GM18507 (cell line): Measurements from ENCODE around the gene TRMT61B.

ENCODE experiments used
- DNase-seq: peaks from one replicate; pipeline ENCODE4 v3.0.0; 2011; ENCODE audit warnings: low read depth; ENCODE audit not compliant: insufficient read length; ENCODE audit errors: extremely low spot score
- FAIRE-seq: peaks from 2 replicates; lab custom pipeline; 2011; peaks lifted over from hg19 to GRCh38; lab: Jason Lieb, UNC

The TRMT61B gene

DNA sequence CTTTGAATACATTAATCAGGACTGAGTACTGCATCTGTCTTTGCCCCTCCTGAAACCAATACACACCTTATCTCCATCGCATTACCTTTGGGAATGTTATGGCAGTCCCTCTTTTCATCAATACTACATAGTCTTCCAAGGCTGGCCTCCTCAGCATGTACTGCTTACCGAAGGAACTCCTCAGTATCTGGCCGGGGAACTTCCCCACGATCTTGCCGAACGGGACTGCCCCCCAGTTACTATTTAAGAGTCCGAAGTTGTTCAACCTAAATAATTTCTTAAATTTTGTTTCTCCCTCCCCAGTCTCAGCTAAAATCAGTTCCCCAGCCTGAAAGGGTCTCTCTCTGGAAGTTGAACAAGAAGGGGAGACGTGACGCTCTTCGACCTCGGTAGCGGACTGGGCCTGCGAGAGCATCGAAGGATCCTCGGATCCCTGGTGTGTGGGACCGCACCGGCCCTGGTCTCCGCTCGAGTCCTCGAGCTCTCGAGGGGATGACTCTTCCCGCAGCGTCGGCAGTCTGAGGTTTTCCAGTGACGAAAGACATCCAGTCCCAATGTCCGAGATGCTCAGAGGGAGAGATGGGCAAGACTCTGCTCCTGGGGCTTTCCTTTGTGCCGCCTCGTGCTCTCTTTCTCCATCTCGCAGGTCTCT is 489 bp downstream of the TRMT61B start:
- DNase-seq: peak; percentile 0
- FAIRE-seq: no peak

DNA sequence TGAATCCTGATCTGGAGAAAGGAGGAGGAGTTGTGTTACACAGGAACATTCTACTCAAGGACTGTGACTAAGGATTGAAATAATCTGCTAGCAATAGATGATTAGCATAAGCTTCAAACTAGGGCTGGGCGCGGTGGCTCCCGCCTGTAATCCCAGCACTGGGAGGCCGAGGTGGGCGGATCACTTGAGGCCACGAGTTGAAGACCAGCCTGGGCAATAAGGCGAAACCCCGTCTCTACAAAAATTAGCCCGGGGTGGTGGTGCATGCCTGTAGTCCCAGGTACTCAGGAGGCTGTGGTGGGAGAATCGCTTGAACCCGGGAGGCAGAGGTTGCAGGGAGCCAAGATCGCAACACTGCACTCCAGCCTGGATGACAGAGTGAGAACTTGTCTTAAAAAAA is 1.5 kb downstream of the TRMT61B start:
- DNase-seq (no peak), FAIRE-seq (no peak)

DNA sequence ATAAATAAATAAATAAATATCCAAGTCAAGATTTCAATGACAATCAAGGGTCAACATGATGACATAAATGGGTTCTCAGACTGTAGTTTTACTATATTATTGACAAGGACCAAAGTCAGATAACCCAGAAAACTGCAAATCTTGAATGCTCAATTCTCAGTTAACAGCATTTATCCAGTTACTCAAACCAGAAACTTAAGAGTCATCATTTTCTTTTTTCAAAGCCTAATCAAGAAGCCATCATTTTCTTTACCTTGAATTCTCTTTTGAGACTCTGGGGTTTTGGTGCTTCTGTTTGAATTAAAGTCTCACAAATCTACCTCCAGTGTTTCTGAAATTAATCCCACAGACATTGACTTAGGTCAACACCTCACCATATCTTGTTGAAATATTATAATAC is 14.1 kb downstream of the TRMT61B start:
- FAIRE-seq: no peak
- no peak for DNase-seq

DNA sequence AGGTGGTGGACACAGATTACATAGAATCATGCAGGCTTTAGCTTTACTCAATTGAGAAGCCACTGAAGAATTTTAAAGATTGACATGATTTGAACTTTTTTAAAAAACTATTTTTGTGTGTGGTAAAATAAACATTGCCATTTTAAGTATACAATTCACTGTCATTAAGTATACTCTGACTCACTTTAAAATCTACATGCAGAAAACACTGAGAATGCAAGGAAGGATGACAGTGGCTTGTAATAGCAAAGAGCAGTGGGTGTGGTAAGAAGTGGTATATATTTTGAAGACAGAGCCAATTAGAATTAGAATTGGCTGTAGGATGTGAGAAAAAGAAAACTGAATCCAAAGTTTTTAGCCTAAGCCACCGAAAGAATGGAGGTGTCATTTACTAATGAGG is 14.9 kb downstream of the TRMT61B start:
- FAIRE-seq (no peak), DNase-seq (no peak)

DNA sequence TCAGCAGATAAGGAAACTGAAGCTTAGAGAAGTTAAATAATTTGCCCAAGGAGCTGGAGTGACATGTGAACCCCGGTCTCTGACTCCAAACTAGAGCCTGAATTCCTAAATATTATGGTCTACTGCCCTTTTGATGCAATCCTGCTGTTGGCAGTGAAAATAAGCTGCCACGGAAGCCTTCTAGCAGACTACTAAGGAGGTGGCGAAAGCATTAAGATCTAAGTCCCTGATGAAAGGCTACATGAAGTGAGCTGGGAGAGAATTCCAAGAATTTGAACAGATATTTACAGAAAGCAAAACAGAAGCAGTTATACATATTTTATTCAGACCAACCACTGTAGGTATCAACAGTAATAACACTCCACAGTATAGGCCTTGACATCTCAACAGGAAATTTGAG is 28.1 kb downstream of the TRMT61B start:
- DNase-seq (no peak), FAIRE-seq (no peak)

DNA sequence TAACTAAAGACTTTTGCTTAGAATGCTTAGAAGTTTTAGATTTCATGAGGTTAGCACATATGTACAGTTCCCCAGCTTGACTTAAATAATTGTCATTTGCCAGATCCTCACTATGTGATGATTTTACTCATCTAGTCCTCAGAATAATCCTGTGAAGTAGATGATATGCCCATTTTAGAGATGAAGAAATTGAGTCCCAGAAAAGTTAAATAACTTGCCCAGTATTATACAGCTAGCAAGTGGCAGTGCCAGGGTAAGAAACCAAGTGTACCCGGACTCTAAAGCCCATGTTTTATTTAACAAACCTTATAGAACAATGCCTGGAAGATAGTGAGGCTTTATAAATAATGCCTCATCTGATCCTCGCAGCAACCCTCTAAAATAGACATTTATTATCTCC is 31.1 kb downstream of the TRMT61B start:
- DNase-seq (no peak), FAIRE-seq (no peak)

DNA sequence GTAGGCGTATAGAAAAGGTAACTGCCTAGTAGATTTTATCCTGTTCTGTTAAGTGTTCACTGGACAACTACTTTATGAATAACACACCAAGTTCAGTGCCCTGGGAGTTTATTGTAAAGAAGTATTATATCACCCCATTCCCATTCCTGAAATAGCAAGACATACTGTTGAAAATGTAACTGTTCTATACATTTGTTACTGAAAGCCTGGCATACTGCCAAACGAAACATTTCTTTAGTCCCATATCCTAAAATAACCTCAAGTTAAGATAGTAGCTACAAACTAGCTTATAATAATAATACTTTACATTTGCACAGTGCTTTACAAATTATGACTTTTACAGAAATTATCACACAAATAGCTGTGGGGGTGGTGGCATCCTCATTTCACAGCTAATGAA is 34.3 kb downstream of the TRMT61B start:
- DNase-seq (no peak), FAIRE-seq (no peak)

DNA sequence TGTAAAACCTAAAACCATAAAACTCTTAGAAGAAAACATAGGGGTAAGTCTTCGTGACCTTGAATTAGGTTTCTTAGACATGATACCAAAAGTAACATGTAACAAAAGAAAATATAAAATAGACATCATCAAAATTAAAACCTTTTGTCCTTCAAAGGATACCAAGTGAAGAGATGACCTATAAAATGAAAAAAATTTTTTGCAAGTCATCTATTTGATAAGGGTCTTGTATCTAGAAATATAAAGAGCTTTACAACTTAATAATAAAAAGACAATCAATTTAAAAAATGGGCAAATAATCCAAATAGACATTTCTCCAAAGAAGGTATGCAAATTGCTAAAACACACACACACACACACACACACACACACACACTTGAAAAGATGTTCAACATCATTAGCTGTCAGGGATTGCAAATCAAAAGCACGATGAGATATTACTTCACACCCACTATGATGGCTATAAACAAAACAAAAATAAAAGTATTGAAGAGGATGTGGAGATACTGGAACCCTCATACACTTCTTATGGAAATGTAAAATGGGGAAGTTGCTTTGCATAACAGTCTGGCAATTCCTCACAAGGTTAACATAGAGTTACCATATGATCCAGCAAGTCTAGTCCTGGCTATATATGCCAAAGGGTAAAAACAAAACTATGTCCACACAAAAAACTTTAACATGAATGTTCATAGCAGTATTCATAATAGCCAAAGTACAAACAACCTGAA is 36.2 kb downstream of the TRMT61B start:
- peak; percentile 64 for FAIRE-seq
- no peak for DNase-seq

DNA sequence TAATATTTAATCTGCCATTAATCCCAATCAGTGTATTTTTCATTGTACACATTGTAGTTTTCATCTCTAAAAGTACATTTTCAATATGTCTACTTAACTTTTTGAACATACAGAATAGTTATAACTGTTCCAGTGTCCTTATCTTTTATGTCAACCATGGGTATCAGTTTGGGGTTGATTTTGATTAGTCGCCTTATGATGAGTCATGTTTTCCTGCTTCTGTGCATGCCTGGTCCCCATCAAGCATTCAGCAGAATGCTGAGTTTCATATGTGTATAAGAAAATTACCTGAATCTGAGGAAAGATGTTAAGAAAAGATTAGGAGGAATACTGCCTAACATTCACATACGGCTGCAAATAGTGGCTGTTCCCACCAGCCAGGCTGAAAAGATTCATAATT is 41.7 kb downstream of the TRMT61B start:
- FAIRE-seq (no peak), DNase-seq (no peak)

DNA sequence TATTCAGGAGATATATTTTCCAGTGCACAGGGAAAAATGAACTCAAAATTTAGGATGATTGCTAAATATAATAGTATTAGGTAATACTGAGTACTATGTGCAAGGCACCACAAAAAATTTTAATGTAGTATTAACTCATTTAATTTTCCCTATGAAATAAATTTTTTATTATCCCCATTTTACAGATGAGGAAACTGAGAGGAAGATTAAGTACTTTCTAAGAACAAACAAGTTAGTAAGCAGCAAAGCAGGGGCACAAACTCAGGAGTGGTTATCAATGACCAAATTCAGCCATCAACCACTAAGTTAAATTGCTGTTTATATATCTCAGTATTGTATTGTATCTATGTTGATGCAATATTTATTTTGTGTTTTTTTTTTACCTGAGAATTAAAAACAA is 45.2 kb downstream of the TRMT61B start:
- DNase-seq (no peak), FAIRE-seq (no peak)

DNA sequence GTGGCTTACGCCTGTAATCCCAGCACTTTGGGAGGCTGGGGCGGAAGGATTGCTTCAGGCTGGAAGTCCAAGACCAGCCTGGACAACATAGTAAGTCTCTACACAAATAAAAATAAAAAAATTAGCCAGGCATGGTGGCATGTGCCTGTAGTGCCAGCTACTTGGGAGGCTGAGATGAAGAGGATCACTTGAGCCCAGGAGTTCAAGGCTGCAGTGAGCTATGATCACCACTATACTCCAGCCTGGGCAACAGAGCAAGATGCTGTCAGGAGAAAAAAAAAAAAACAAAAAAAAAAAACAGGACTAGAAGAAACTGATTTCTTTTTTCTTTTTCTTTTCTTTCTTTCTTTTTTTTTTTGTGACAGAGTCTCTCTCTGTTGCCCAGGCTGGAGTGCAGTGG is 45.9 kb downstream of the TRMT61B start:
- DNase-seq (no peak), FAIRE-seq (no peak)

DNA sequence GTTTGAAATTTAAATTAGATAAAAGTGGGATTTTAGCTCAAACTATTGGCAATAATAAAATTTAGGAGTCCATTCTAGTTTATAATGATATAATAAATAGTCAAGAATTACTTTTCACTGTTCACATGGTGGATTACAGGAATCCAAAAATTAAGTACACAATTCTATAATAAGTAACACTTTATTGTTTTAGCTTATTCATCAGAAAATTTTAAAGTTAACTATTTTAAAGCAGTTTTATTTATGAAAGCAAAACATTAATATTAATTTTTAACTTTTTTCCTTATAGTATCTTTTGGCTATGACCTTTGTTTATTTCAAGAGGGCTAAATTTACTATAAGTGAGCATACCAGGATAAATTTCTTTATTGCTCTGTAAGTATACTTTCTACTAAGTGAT is 48.1 kb downstream of the TRMT61B start:
- FAIRE-seq (no peak), DNase-seq (no peak)

DNA sequence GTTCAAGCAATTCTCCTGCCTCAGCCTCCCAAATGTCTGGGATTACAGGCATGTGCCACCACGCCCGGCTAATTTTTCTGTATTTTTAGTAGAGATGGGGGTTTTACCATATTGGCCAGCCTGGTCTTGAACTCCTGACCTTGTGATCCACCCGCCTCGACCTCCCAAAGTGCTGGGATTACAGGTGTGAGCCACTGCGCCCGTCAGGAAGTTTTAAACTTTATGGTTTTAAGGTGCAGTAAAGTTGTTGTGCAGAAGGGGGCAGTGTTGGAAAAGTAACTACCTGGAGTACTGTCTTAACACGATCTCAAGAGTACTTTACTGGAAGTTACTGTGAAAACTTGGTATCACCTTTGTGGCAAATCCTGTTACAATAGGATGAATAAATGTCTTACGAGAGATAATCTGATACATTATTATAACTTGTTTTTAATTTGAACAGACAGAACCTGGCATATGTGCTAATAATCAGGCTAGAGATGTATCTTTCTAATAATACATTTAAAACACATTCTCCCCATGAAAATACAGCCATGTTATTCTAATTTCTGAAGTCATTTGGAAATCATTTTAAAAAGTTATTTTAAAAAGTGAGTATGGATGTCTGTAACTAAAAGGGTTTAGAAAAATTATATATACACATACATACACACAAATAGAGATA is 48.7 kb downstream of the TRMT61B start:
- FAIRE-seq (peak; percentile 88), DNase-seq (peak; percentile 17)

DNA sequence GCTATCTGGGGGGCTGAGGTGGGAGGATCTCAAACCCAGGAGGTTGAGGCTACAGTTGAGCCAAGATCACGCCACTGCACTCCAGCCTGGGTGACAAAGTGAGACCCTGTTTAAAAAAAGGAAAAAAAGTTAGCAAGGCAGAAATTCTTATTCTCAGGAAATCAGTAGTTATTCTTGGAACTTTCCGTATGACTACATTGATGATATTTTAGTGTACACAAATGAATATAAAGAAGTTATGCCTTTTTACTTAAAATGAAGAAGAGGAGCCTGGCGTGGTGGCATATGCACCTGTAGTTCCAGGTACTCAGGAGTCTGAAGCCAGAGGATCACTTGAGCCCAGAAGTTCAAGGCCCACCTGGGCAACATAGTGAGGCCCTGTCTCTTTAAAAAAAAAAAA is 52.1 kb downstream of the TRMT61B start:
- DNase-seq: no peak
- FAIRE-seq: no peak

DNA sequence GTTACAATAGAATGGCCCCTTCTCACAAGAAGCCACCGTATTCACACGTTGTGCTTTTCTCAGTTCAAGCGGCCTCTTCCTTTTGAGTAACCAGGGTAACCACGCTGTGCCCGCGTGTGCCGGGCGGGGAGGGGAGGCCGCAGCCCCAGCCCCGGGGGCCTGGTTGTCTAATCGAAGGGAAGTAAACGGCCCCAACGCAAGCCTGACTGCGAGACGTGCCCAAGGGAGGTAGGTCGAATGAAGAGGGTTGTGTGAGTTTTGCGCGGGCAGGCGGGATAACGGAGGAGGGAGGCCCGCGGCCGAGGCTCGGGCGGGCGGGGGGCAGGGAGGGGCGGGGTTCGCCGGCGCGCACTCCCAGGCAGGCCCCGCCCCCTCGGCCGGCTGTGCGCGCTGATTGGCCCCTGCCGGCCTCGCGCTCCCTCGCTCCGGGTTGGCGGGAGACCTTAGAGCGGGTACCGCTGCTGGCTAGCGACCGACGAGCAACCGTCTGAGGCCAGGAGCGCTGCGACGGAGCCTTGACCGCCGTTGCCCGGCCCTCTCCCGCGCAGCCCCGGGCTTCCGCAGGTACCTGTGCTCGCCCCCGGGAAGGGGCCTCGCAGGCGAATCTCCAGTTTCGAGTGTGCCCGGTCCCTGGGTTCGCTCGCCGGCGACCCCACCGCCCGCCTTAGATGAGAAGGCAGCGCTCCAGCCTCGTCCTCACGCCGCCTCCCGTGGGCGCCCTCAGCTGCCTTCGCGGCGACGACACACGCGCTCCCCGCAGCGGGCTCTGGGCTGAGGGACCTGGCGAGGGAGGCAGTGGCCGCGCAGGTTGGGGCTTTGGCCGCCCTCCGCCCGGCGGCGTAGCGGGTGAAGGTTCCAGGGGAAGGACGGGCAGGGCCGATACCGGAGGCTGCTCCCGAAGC is 59.5 kb downstream of the TRMT61B start, which contains the start of gene SPDYA:
Gene SPDYA (plus strand): TSS at position 451 of the 902 bp plus-strand sequence. CDS start 5,181 bp downstream, outside the sequence.
- FAIRE-seq (peak; percentile 72), DNase-seq (peak; percentile 65)

DNA sequence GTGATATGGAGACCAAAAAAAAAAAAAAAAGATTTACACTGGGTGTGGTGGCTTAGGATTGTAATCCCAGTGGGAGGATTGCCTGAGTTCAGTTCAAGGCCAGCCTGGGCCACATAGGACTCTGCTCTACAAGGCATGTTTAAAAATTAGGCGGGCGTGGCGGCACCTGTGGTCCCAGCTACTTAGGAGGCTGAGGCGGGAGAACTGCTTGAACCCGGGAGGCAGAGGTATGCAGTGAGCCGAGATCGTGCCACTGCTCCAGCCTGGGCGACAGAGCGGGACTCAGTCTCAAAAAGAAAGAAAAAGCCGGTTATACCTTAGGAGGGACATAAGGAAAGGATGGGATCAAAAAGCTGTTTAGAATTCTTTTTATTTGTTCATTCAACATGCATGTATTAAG is 60.2 kb downstream of the TRMT61B start:
- no peak for FAIRE-seq
- DNase-seq: no peak

DNA sequence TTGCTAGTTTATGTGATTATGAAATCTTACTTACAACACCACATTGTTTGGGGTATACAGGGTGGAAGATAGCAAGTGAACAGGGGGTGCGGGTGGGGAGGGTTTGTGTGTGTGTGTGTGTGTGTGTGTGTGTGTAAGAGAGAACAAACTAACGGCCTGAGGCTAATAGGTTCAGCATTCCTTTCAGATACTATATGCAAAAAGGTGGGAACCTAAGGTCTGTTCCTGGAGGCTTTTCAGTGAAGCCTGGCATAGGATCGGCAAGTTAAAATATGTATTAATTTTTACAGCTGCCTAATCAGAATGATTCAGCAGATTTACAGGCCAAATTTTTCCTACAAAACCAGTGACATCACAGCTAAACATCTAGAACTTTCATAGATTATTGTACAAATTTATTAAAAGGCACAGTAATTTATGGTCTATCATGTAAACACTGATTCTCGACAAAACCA is 67.1 kb downstream of the TRMT61B start:
- DNase-seq (no peak), FAIRE-seq (no peak)

DNA sequence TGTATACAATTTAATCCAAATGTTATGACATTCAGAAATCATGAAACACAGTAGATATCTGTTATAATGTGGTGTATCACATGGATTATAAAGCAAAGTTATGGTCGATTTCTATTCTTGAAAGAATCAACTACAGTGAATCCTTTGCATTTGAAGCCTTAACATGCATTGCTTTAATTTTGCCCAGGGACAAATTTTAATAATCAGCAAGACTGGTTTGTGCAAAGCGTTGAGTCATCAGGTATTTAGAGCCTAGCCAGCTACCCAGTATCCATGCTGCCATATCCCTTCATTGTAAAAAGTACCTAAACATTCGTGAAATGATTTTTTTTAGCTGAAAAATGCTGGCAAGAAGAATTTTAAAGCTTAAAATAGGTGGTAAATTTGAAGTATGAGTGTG is 68.4 kb downstream of the TRMT61B start:
- no peak for DNase-seq
- no peak for FAIRE-seq
